Naive thymus-derived CD4-positive, alpha-beta T cell (primary cell): ENCODE results near the gene POC1B. TPM values are rescaled to one million over a fixed set of nuclear protein-coding genes. Genes with fewer than 3 reads are reported as not detected.

Source experiments
- ATAC-seq: fragments of 150-1000 bp; cut with Tn5 transposase; 2 replicates; pipeline ENCODE4 v1.10.0; 2021; ENCODE audit warnings: mild to moderate bottlenecking, moderate library complexity
- CTCF ChIA-PET: fragments of 350-600 bp; sonication (Branson Sonifier 250); formaldehyde crosslinking; loops from one replicate; lab custom pipeline; 2021; ENCODE audit warnings: antibody characterized with exemption; lab: Charles Lee
- POLR2A ChIA-PET: fragments of 350-600 bp; sonication (Branson Sonifier 250); formaldehyde crosslinking; loops from one replicate; lab custom pipeline; 2021; ENCODE audit warnings: antibody characterized with exemption, inconsistent platforms; lab: Charles Lee
- DNase-seq, 9 donors: peaks; one replicate each; pipeline versions ENCODE4 v3.0.0 to v3.0.0-alpha.2; 2020 to 2022; ENCODE audit warnings: mixed read lengths in 1 of 9
- H3K27ac ChIP-seq: one replicate; pipeline ENCODE4 v1.7.0; 2013; ENCODE audit warnings: mild to moderate bottlenecking, low read depth, low read length, moderate library complexity
- H3K27me3 ChIP-seq, 2 donors: one replicate each; pipeline ENCODE4 v1.7.0; 2013; ENCODE audit warnings: low read length in 2 of 2, mild to moderate bottlenecking in 2 of 2, moderate library complexity in 2 of 2; ENCODE audit not compliant: control insufficient read depth in 2 of 2, insufficient read depth in 2 of 2
- H3K36me3 ChIP-seq, 3 experiments: 1 replicate in 2 of 3; 2 replicates in 1 of 3; pipeline ENCODE4 v1.7.0; 2013; ENCODE audit warnings: low read length in 3 of 3, mild to moderate bottlenecking in 3 of 3, moderate library complexity in 1 of 3; ENCODE audit not compliant: insufficient read depth in 3 of 3, control insufficient read depth in 2 of 3
- H3K4me1 ChIP-seq, 2 donors: one replicate each; pipeline ENCODE4 v1.7.0; 2013; ENCODE audit warnings: low read length in 2 of 2, mild to moderate bottlenecking in 2 of 2, moderate library complexity in 1 of 2; ENCODE audit not compliant: control insufficient read depth in 2 of 2, insufficient read depth in 2 of 2
- H3K4me3 ChIP-seq: 2 replicates; pipeline ENCODE4 v1.7.0; 2013; ENCODE audit warnings: mild to moderate bottlenecking, low read length
- H3K9me3 ChIP-seq, 3 experiments: 1 replicate in 2 of 3; 2 replicates in 1 of 3; pipeline ENCODE4 v1.7.0; 2013; ENCODE audit warnings: low read length in 3 of 3; ENCODE audit not compliant: control insufficient read depth in 2 of 3
- H3K27ac Mint-ChIP-seq, 9 donors: one replicate each; pipeline ENCODE4 v1.8.0; 2020 to 2022; ENCODE audit warnings: mixed read lengths in 9 of 9, mild to moderate bottlenecking in 8 of 9, moderate library complexity in 5 of 9, inconsistent platforms in 2 of 9
- H3K27me3 Mint-ChIP-seq, 5 donors: one replicate each; pipeline ENCODE4 v1.8.0; 2021 to 2022; ENCODE audit warnings: mixed read lengths in 5 of 5, mild to moderate bottlenecking in 1 of 5
- H3K36me3 Mint-ChIP-seq, 5 donors: one replicate each; pipeline ENCODE4 v1.8.0; 2020 to 2022; ENCODE audit warnings: mixed read lengths in 5 of 5, mild to moderate bottlenecking in 3 of 5, inconsistent platforms in 1 of 5
- H3K4me1 Mint-ChIP-seq, 7 donors: one replicate each; pipeline ENCODE4 v1.8.0; 2020 to 2022; ENCODE audit warnings: mixed read lengths in 7 of 7, mild to moderate bottlenecking in 3 of 7, inconsistent platforms in 1 of 7
- H3K4me3 Mint-ChIP-seq, 10 donors: one replicate each; pipeline ENCODE4 v1.8.0; 2020 to 2022; ENCODE audit warnings: mild to moderate bottlenecking in 10 of 10, mixed read lengths in 10 of 10, moderate library complexity in 6 of 10, inconsistent platforms in 2 of 10
- H3K9me3 Mint-ChIP-seq, 11 donors: one replicate each; pipeline ENCODE4 v1.8.0; 2020 to 2022; ENCODE audit warnings: mixed read lengths in 11 of 11, mild to moderate bottlenecking in 4 of 11, inconsistent platforms in 1 of 11, moderate library complexity in 1 of 11
- intact Hi-C, 2 donors: fragments of 100-400 bp; cut with micrococcal nuclease; formaldehyde crosslinking; loops; one replicate each; pipeline ENCODE4 v1.15.1; 2023
- polyA plus RNA-seq, 2 donors: library from polyadenylated mRNA; unstranded; fragments of 300-500 nt; fragmentation: Illumina TruSeq; gene quantifications; one replicate each; pipeline ENCODE4 v1.2.3, GENCODE V29; 2021
- total RNA-seq, 6 experiments: library from RNA in 5 of 6; stranded (reverse) in 5 of 6; gene quantifications; 1 replicate in 5 of 6; 2 replicates in 1 of 6; pipeline ENCODE4 v1.2.3 and lab custom pipeline; 2021 to 2026

POC1B gene
- total and polyA plus RNA-seq, 7 experiments from 2014 or later, result 19.4 to 38.7 (median 23.4) TPM

DNA sequence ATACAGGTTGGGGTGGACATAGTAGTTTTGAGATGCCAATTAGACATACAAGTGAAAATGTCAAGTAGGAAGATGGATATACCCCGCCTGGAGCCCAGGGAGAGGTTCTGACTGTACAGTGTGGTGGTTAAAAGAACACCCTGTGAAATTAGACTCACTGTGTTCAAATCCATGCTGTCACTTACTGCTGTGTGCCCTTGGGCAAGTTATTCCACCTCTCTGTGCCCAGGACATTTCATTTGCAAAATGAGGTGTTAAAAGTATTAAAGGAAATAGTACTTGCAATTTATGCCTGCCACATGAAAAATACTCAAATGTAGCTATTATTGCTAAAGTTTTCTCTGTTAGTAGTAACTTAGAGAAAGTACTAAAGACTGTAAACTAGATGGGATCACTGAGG lies 19.8 kb downstream of the POC1B start:
- intact Hi-C loops, result no loop called here
- ChIA-PET POLR2A (no interaction called here), CTCF (no interaction called here)
- Histone ChIP-seq H3K27ac (no peak overlapping the region), H3K4me1 (no peaks in the 10 kb centered on the region), H3K36me3 (no peaks in the 10 kb centered on the region), H3K4me3 (no peak overlapping the region), H3K27me3 (no peaks in the 10 kb centered on the region), H3K9me3 (no peaks in the 10 kb centered on the region)
- Mint-ChIP-seq H3K4me3 (no peak overlapping the region), H3K4me1 (peaks cover 4 to 26% (median 12%) of the 10 kb centered on the region in 7 donors), H3K27me3 (no peaks in the 10 kb centered on the region), H3K9me3 (no peaks in the 10 kb centered on the region), H3K36me3 (peaks cover 0 to 27% (median 15%) of the 10 kb centered on the region in 5 donors), H3K27ac (no peak overlapping the region)
- DNase-seq, result no peak
- ATAC-seq, result no peak

DNA sequence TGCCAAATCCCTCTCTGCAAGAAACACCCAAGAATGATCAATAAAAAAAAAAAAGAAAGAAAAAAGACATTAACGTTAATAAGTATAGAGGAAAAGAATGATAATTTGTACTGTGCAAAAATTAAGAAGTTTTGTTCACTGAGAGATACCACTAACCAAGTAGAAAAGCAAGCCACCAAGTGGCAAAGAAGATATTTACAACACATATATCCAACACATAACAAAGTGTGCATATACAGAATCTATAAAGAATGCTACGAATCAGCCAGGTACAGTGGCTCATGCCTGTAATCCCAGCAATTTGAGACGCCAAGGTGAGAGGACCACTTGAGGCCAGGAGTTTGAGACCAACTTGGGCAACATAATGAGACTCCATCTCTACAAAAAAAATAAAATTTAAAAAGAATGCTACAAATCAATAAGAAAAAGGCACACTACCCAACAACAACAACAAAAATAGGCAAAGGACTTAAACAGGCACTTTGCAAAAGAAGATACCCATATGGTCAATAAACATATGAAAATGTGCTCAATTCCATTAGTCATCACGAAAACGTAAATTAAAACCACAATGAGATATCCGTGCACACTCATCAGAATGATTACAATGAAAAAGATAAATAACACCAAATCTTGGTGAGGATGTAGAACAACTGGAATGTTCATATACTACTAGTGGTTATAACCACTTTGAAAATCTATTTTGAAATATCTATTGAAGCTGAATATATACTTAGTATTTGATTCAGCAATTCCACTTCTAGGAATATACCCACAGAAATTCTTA lies 21.1 kb downstream of the POC1B start:
- Mint-ChIP-seq H3K27me3 (no peaks in the 10 kb centered on the region), H3K36me3 (peaks cover 0 to 30% (median 14%) of the 10 kb centered on the region in 5 donors), H3K4me3 (no peak overlapping the region), H3K4me1 (peaks cover 0 to 21% (median 9%) of the 10 kb centered on the region in 7 donors), H3K9me3 (no peaks in the 10 kb centered on the region), H3K27ac (no peak overlapping the region)
- Histone ChIP-seq H3K27me3 (no peaks in the 10 kb centered on the region), H3K36me3 (peaks cover 0 to 5% (median 0%) of the 10 kb centered on the region in 3 experiments), H3K4me1 (no peaks in the 10 kb centered on the region), H3K9me3 (no peaks in the 10 kb centered on the region), H3K27ac (no peak overlapping the region), H3K4me3 (no peak overlapping the region)
- intact Hi-C loops, result no loop called here
- ATAC-seq (no peak), DNase-seq (no peak)
- CTCF ChIA-PET, result no interaction called here
- POLR2A ChIA-PET, result no interaction called here

DNA sequence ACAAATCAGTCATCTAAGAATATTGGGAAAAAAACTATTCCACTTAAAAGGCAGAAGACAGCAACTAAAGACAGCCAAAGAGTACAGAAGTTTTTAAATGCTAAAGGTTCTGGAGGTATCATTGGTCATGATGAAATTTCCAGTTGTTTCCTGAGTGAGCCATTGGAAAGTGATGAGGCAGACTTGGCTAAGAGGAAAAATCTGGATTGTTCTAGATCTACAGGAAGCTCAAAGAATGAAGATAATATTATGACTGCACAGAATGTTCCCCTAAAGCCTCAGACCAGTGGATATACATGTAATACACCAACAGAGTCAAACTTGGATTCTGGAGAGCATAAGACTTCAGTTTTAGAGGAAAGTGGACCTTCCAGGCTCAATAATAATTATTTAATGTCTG lies 24.1 kb downstream of the POC1B start:
- Mint-ChIP-seq H3K27me3 (no peaks in the 10 kb centered on the region), H3K36me3 (peaks cover 0 to 40% (median 19%) of the 10 kb centered on the region in 5 donors), H3K9me3 (no peaks in the 10 kb centered on the region), H3K4me1 (peaks cover 0 to 21% (median 6%) of the 10 kb centered on the region in 7 donors), H3K4me3 (no peak overlapping the region), H3K27ac (no peak overlapping the region)
- Histone ChIP-seq H3K9me3 (no peaks in the 10 kb centered on the region), H3K4me1 (no peaks in the 10 kb centered on the region), H3K4me3 (no peak overlapping the region), H3K27ac (no peak overlapping the region), H3K27me3 (no peaks in the 10 kb centered on the region), H3K36me3 (peaks cover 0 to 8% (median 4%) of the 10 kb centered on the region in 3 experiments)
- DNase-seq (no peak), ATAC-seq (no peak)
- POLR2A ChIA-PET, result no interaction called here
- intact Hi-C loops, result no loop called here
- CTCF ChIA-PET, result no interaction called here

DNA sequence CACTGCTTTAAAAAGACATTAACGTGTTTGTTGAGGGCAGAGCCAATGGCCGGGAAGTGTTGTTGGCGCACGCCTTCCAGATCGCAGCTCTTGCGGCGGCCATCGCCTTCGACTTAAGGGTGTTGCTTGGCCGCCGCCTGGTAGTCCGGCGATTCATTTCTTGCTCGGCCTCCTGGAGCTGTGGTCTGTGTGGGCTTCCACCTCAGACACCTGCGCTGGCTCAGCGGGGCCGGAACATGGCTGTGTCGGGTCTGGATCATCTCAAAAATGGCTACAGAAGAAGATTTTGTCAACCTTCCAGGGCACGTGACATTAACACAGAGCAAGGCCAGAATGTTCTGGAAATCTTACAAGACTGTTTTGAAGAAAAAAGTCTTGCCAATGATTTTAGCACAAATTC lies 26.0 kb downstream of the POC1B start:
- no peaks in the 10 kb centered on the region for H3K9me3 ChIP-seq
- peaks cover 7 to 43% (median 21%) of the 10 kb centered on the region in 5 donors for H3K36me3 Mint-ChIP-seq
- ATAC-seq, result no peak
- H3K4me1 Mint-ChIP-seq, result peaks cover 0 to 10% (median 0%) of the 10 kb centered on the region in 7 donors
- no peaks in the 10 kb centered on the region for H3K27me3 Mint-ChIP-seq
- intact Hi-C loops, result no loop called here
- H3K9me3 Mint-ChIP-seq, result no peaks in the 10 kb centered on the region
- H3K27me3 ChIP-seq, result no peaks in the 10 kb centered on the region
- no peak overlapping the region for H3K27ac Mint-ChIP-seq
- ChIA-PET POLR2A (no interaction called here), CTCF (no interaction called here)
- no peak overlapping the region for H3K27ac ChIP-seq
- H3K4me3 Mint-ChIP-seq, result no peak overlapping the region
- no peaks in the 10 kb centered on the region for H3K4me1 ChIP-seq
- H3K4me3 ChIP-seq, result no peak overlapping the region
- H3K36me3 ChIP-seq, result peaks cover 0 to 8% (median 4%) of the 10 kb centered on the region in 3 experiments
- DNase-seq, result no peak

DNA sequence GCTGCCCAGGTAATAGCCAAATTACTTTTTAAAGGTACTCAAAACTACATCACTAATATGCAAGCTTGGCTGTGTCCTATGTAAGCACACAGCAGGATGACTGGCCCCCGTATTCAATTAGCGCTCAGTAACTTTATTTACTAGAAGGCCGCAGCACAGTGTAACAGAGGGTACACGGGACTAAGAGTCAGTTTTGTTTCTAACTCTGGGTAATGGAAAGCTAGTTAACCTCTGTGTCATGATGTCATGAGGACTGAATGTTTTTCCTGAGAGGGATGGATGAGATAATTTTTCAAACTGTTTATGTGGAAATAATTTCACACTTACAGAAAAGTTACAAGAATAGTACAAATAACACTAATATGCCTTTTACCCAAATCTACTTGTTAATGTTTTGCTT lies 28.4 kb downstream of the POC1B start:
- intact Hi-C loops, result no loop called here
- POLR2A ChIA-PET, result no interaction called here
- CTCF ChIA-PET, result no interaction called here
- Mint-ChIP-seq H3K4me1 (peaks cover 0 to 28% (median 4%) of the 10 kb centered on the region in 7 donors), H3K27me3 (no peaks in the 10 kb centered on the region), H3K36me3 (peaks cover 12 to 55% (median 29%) of the 10 kb centered on the region in 5 donors), H3K9me3 (no peaks in the 10 kb centered on the region), H3K27ac (no peak overlapping the region), H3K4me3 (no peak overlapping the region)
- H3K9me3 ChIP-seq, result no peaks in the 10 kb centered on the region
- H3K27me3 ChIP-seq, result no peaks in the 10 kb centered on the region
- no peaks in the 10 kb centered on the region for H3K4me1 ChIP-seq
- DNase-seq, result no peak
- peaks cover 0 to 8% (median 4%) of the 10 kb centered on the region in 3 experiments for H3K36me3 ChIP-seq
- ATAC-seq, result no peak
- H3K4me3 ChIP-seq, result no peak overlapping the region
- no peak overlapping the region for H3K27ac ChIP-seq

DNA sequence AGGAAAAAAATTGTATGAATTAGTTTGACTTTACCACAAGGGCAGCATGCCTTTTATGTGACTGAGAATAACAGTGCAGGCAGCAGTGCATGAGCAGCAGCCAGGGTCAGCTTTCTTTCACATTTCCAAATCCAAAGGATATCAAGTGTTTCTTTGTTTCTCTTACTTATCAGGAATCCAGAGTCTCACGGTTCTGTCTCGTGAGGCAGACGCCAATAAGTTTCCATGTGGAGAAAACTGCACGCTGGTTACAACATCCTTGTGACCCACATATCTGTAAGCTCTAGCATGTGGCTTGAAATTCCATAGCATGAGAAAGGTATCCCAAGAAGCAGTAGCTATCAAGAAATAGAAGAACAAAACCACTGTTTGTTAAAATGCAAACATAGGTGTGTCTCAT lies 28.8 kb downstream of the POC1B start:
- no peak overlapping the region for H3K4me3 ChIP-seq
- DNase-seq (no peak), ATAC-seq (no peak)
- H3K4me3 Mint-ChIP-seq, result no peak overlapping the region
- ChIA-PET POLR2A (no interaction called here), CTCF (no interaction called here)
- peaks cover 0 to 8% (median 4%) of the 10 kb centered on the region in 3 experiments for H3K36me3 ChIP-seq
- H3K9me3 Mint-ChIP-seq, result no peaks in the 10 kb centered on the region
- no peaks in the 10 kb centered on the region for H3K27me3 Mint-ChIP-seq
- no peaks in the 10 kb centered on the region for H3K4me1 ChIP-seq
- H3K27me3 ChIP-seq, result no peaks in the 10 kb centered on the region
- H3K27ac Mint-ChIP-seq, result no peak overlapping the region
- peaks cover 11 to 50% (median 25%) of the 10 kb centered on the region in 5 donors for H3K36me3 Mint-ChIP-seq
- H3K27ac ChIP-seq, result no peak overlapping the region
- intact Hi-C loops, result no loop called here
- H3K4me1 Mint-ChIP-seq, result peaks cover 0 to 28% (median 5%) of the 10 kb centered on the region in 7 donors
- no peaks in the 10 kb centered on the region for H3K9me3 ChIP-seq
